Astrocyte of the spinal cord (primary cell): ENCODE measurements around the gene CRYZ.

Experiments
- DNase-seq: peaks from one replicate; pipeline ENCODE4 v3.0.0; 2011; ENCODE audit warnings: low read depth, low spot score
- H3K4me3 ChIP-seq: 2 replicates; pipeline ENCODE4 v1.5.1; 2011; ENCODE audit warnings: low read depth, mild to moderate bottlenecking, low read length, moderate library complexity
- in situ Hi-C: cut with HindIII; loops from 2 replicates; pipeline ENCODE4 v1.10.0; 2017; ENCODE audit warnings: low sequenced_read_pairs
- TF ChIP-seq, protein P1 (sequence below): IDR thresholded peaks from 2 replicates; pipeline ENCODE4 v1.5.1; 2012; ENCODE audit warnings: low read depth, mild to moderate bottlenecking, low read length, inconsistent platforms

Gene CRYZ

DNA sequence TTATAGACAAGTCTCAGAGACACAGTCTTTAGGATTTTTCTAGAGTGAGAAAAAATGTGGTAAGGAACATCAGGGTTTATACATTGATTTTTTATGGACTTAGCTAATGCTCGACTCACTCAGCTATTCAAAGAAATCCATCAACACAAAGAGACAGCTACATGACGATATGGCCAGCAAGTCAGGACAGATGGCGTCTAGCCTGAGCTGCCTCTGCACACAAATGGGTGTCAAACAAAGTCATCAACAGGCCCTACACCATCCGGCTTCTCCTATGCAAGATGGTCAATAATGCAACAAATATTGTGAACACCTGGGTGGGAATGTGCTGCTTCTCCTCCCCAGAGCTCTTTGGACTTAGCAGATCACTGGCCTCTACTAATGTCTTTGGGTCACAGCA, 45.9 kb downstream of the CRYZ start:
- no peak overlapping the region for H3K4me3 ChIP-seq
- in situ Hi-C loops, result no loop called here
- DNase-seq, result no peak
- TF ChIP-seq, protein P1, sequence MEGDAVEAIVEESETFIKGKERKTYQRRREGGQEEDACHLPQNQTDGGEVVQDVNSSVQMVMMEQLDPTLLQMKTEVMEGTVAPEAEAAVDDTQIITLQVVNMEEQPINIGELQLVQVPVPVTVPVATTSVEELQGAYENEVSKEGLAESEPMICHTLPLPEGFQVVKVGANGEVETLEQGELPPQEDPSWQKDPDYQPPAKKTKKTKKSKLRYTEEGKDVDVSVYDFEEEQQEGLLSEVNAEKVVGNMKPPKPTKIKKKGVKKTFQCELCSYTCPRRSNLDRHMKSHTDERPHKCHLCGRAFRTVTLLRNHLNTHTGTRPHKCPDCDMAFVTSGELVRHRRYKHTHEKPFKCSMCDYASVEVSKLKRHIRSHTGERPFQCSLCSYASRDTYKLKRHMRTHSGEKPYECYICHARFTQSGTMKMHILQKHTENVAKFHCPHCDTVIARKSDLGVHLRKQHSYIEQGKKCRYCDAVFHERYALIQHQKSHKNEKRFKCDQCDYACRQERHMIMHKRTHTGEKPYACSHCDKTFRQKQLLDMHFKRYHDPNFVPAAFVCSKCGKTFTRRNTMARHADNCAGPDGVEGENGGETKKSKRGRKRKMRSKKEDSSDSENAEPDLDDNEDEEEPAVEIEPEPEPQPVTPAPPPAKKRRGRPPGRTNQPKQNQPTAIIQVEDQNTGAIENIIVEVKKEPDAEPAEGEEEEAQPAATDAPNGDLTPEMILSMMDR, result no peak

DNA sequence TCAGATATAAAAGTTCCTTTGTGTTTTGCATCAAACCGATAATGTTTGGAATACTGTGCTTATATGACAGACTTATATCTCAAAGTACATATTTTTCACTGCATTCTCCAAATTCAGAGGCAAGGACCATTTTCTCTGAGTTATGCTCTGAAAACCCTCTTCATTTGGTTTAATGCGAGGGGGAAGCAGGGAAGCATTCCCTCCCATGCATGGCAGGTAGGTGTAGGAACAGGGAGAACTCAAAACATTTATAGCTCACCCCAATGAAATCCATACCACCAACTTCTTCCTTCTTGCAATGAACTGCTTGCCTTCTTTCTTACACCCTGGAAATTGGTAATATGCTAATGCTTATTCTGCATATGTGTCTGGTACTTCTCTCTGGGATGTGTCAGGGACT, 48.5 kb downstream of the CRYZ start:
- TF ChIP-seq, protein P1, result no peak
- in situ Hi-C loops, result no loop called here
- no peak for DNase-seq
- H3K4me3 ChIP-seq, result no peak overlapping the region

DNA sequence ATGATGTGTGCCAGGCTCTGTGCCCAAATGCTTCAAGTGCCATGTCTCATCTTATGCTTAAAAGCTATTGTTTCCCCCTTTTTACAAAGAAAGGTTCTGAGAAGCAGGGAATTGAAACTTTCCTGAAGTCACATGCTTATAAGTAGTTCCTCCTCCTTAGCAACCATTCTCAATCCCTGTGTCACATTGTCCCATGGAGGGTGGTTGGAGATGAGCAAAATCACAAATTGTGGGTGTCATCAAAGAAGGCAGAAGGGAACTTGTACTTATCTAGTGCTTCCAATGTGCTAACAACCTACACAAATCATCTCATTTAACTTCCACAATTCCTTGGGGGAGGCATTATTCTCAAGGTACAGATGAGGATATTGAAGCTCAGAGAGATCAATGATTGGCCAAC, 49.2 kb downstream of the CRYZ start:
- no peak overlapping the region for H3K4me3 ChIP-seq
- no peak for DNase-seq
- TF ChIP-seq, protein P1, result no peak
- in situ Hi-C loops, result no loop called here

DNA sequence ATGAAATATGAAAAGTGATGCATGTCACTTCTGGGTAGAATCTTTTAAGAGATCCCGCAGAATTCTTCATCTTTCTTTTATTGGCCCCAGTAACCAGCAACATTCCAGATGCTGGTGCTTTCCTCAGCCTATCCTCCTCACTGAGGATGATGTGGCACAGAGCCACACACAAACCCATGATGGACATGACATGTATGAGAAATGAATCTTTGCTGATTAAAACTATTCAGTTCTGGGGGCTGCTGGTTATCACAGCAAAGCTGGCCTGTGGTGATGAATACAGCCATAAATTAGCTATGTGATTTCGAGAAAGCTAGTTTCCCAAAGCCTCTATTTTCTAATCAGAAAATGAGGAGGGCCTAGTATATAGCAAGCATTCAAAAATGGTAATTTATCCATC, 51.0 kb downstream of the CRYZ start:
- in situ Hi-C loops, result no loop called here
- no peak overlapping the region for H3K4me3 ChIP-seq
- TF ChIP-seq, protein P1, result no peak
- DNase-seq, result no peak

DNA sequence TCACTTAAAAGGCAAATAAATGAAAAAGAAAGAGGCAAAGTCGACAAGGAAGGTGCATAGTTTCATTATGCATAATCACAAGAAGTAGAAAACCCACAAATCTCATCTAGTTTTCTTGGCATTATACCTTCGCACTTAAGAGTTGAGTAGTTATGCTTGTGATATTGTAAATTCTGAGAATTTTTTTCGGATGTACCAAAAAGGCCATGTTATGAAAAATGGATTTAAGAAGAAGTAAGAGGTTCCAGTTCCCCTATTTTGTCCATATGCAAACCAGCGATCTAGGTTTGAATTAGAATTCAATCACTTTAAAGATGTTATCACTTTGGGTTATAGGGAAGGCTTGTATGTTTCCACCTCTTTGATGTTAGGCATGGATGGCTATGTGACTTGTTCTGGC, 51.4 kb downstream of the CRYZ start:
- TF ChIP-seq, protein P1, result no peak
- H3K4me3 ChIP-seq, result no peak overlapping the region
- in situ Hi-C loops, result no loop called here
- no peak for DNase-seq

DNA sequence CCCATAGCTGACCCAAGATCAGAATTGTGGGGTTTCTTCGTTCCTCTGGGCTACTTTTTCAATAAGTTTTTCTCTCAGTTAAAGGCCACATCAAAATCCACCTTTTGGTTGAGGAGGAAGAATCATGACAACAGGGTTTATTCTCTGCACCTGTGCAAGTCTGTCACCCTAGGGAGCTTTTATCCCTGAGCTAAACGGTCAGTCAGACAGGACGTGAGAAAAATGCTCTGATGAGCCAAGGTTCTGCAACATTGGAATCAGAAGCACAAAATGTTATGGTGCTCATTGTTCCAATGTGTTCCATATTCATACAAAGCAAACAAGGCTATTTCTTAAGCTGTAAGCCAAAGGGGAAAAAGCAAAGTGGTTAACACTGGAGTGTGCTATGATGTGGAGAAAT, 51.8 kb downstream of the CRYZ start:
- in situ Hi-C loops, result no loop called here
- TF ChIP-seq, protein P1, result no peak
- no peak for DNase-seq
- no peak overlapping the region for H3K4me3 ChIP-seq

DNA sequence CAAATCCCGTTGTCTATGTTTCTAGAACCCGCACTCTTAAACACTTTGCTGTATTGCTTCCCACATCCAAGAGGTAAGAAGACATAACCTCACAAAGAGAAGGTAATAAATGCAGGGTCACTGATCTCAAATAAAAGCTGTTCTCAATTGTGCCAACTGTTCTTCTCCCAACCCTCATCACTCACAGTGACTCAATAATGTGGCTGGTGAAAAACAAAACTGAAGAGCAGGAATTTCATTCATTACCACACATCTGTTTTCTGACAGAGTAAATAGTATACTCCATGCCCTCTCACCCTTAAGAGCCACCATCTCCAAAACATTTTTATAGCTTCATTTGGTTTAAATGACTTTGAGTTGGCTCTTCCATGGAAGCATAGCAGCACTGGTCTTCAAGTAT, 53.0 kb downstream of the CRYZ start:
- in situ Hi-C loops, result no loop called here
- no peak overlapping the region for H3K4me3 ChIP-seq
- peak; percentile 5 for DNase-seq
- TF ChIP-seq, protein P1, result no peak
